HepG2 (cell line): ENCODE results near the gene SYT1.

Experiments used
- NFIB ChIP-seq: sonication (generic); formaldehyde crosslinking; IDR thresholded peaks from 2 replicates; pipeline ENCODE4 v1.9.0; 2021; ENCODE audit warnings: missing genetic modification reagents, mild to moderate bottlenecking, borderline replicate concordance
- NFIC ChIP-seq: IDR thresholded peaks from 2 replicates; pipeline ENCODE4 v1.6.1; 2012; ENCODE audit warnings: mild to moderate bottlenecking, low read length, inconsistent platforms
- TRAFD1 ChIP-seq: sonication (generic); formaldehyde crosslinking; IDR thresholded peaks from 2 replicates; pipeline ENCODE4 v1.5.1; 2020; ENCODE audit warnings: missing genetic modification reagents, mild to moderate bottlenecking, borderline replicate concordance
- ZNF431 ChIP-seq: sonication (generic); formaldehyde crosslinking; IDR thresholded peaks from 2 replicates; pipeline ENCODE4 v1.9.0; 2022; ENCODE audit warnings: missing genetic modification reagents, low read depth, mild to moderate bottlenecking, borderline replicate concordance
- TF ChIP-seq, protein P1 (sequence below): fragments of 450-650 bp; IDR thresholded peaks from 2 replicates; pipeline ENCODE4 v1.6.1; 2016
- TF ChIP-seq, protein P2 (sequence below): sonication (generic); formaldehyde crosslinking; conservative IDR thresholded peaks from 2 replicates; pipeline ENCODE4 v1.4.0; 2020; ENCODE audit warnings: missing genetic modification reagents
- TF ChIP-seq, protein P3 (sequence below): sonication (generic); formaldehyde crosslinking; IDR thresholded peaks from 2 replicates; pipeline ENCODE4 v1.5.0; 2020; ENCODE audit warnings: mild to moderate bottlenecking, missing genetic modification reagents, moderate library complexity

GRCh38 chr12:79082595-79082994 is 218.0 kb downstream of the SYT1 start:
- TF ChIP-seq, protein P1, sequence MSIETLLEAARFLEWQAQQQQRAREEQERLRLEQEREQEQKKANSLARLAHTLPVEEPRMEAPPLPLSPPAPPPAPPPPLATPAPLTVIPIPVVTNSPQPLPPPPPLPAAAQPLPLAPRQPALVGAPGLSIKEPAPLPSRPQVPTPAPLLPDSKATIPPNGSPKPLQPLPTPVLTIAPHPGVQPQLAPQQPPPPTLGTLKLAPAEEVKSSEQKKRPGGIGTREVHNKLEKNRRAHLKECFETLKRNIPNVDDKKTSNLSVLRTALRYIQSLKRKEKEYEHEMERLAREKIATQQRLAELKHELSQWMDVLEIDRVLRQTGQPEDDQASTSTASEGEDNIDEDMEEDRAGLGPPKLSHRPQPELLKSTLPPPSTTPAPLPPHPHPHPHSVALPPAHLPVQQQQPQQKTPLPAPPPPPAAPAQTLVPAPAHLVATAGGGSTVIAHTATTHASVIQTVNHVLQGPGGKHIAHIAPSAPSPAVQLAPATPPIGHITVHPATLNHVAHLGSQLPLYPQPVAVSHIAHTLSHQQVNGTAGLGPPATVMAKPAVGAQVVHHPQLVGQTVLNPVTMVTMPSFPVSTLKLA: no peak
- no peak for TF ChIP-seq NFIB (CRISPR knock-in tag)
- TF ChIP-seq, protein P2, sequence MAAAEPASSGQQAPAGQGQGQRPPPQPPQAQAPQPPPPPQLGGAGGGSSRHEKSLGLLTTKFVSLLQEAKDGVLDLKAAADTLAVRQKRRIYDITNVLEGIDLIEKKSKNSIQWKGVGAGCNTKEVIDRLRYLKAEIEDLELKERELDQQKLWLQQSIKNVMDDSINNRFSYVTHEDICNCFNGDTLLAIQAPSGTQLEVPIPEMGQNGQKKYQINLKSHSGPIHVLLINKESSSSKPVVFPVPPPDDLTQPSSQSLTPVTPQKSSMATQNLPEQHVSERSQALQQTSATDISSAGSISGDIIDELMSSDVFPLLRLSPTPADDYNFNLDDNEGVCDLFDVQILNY: no peak
- TF ChIP-seq TRAFD1: no peak
- TF ChIP-seq, protein P3, sequence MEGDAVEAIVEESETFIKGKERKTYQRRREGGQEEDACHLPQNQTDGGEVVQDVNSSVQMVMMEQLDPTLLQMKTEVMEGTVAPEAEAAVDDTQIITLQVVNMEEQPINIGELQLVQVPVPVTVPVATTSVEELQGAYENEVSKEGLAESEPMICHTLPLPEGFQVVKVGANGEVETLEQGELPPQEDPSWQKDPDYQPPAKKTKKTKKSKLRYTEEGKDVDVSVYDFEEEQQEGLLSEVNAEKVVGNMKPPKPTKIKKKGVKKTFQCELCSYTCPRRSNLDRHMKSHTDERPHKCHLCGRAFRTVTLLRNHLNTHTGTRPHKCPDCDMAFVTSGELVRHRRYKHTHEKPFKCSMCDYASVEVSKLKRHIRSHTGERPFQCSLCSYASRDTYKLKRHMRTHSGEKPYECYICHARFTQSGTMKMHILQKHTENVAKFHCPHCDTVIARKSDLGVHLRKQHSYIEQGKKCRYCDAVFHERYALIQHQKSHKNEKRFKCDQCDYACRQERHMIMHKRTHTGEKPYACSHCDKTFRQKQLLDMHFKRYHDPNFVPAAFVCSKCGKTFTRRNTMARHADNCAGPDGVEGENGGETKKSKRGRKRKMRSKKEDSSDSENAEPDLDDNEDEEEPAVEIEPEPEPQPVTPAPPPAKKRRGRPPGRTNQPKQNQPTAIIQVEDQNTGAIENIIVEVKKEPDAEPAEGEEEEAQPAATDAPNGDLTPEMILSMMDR (CRISPR knock-in tag): no peak
- TF ChIP-seq NFIC: no peak
- no peak for TF ChIP-seq ZNF431 (CRISPR knock-in tag)
